Activated T-cell treated with anti-CD3 and anti-CD28 coated beads, Interleukin-2, amount 50 U/mL, for 72 hours (primary cell): ENCODE data around the gene TBC1D2B. TPM values are rescaled to one million over a fixed set of nuclear protein-coding genes. Genes with fewer than 3 reads are reported as not detected.

Experiments used
- ATAC-seq, 2 donors: fragments of 150-1000 bp; cut with Tn5 transposase; replicated peaks in 1 of 2; 2 replicates each; pipeline ENCODE4 v1.10.0; 2021; ENCODE audit warnings: moderate library complexity in 2 of 2, mild to moderate bottlenecking in 1 of 2
- DNase-seq, 2 donors: peaks; one replicate each; pipeline ENCODE4 v3.0.0; 2021 to 2022; ENCODE audit warnings: mixed read lengths in 1 of 2
- H3K27ac Mint-ChIP-seq: one replicate; pipeline ENCODE4 v1.8.0; 2022; ENCODE audit warnings: mild to moderate bottlenecking, moderate library complexity, mixed read lengths
- H3K27me3 Mint-ChIP-seq: one replicate; pipeline ENCODE4 v1.8.0; 2022; ENCODE audit warnings: low read depth, mixed read lengths
- H3K36me3 Mint-ChIP-seq, 2 donors: one replicate each; pipeline ENCODE4 v1.8.0; 2022; ENCODE audit warnings: mixed read lengths in 2 of 2, mild to moderate bottlenecking in 1 of 2; ENCODE audit not compliant: insufficient read depth in 2 of 2
- H3K4me1 Mint-ChIP-seq: one replicate; pipeline ENCODE4 v1.8.0; 2022; ENCODE audit warnings: low read depth, mixed read lengths
- H3K4me3 Mint-ChIP-seq, 2 donors: one replicate each; pipeline ENCODE4 v1.8.0; 2022; ENCODE audit warnings: mild to moderate bottlenecking in 2 of 2, mixed read lengths in 2 of 2, moderate library complexity in 2 of 2
- H3K9me3 Mint-ChIP-seq, 2 donors: one replicate each; pipeline ENCODE4 v1.8.0; 2022; ENCODE audit warnings: mixed read lengths in 2 of 2
- total RNA-seq, 2 donors: library from RNA; stranded (reverse); gene quantifications; one replicate each; pipeline ENCODE4 v1.2.3, GENCODE V29; 2022

Gene TBC1D2B
- total RNA-seq, 2 donors from 2014 or later: 67.8 to 75.0 TPM

- no peak for DNase-seq
- ATAC-seq: no peak
- Mint-ChIP-seq H3K4me3 (no peak overlapping the region), H3K4me1 (peaks cover 14% of the 10 kb centered on the region), H3K9me3 (no peaks in the 10 kb centered on the region), H3K36me3 (peaks cover 7 to 14% of the 10 kb centered on the region in 2 donors), H3K27ac (no peak overlapping the region), H3K27me3 (no peaks in the 10 kb centered on the region)
Observed at GRCh38 chr15:78021761-78022160, 55.8 kb downstream of the TBC1D2B start.

GRCh38 chr15:78020007-78020406 lies 57.5 kb downstream of the TBC1D2B start:
- Mint-ChIP-seq H3K4me3 (no peak overlapping the region), H3K9me3 (no peaks in the 10 kb centered on the region), H3K36me3 (peaks cover 11 to 12% of the 10 kb centered on the region in 2 donors), H3K27ac (no peak overlapping the region), H3K4me1 (peaks cover 14% of the 10 kb centered on the region), H3K27me3 (no peaks in the 10 kb centered on the region)
- DNase-seq (no peak), ATAC-seq (no peak)

GRCh38 chr15:78018946-78019644 lies 58.4 kb downstream of the TBC1D2B start:
- H3K27ac Mint-ChIP-seq: peak overlapping the region; percentile 69
- H3K9me3 Mint-ChIP-seq: no peaks in the 10 kb centered on the region
- DNase-seq (no peak), ATAC-seq (peak; percentile 48 to 54)
- peaks cover 12% of the 10 kb centered on the region in 2 donors for H3K36me3 Mint-ChIP-seq
- H3K4me1 Mint-ChIP-seq: peaks cover 14% of the 10 kb centered on the region
- H3K27me3 Mint-ChIP-seq: no peaks in the 10 kb centered on the region
- H3K4me3 Mint-ChIP-seq: peak overlapping the region; percentile 31 to 60

- Mint-ChIP-seq H3K36me3 (peaks cover 10 to 12% of the 10 kb centered on the region in 2 donors), H3K4me3 (peak overlapping the region in 1 of 2 donors; percentile 60), H3K4me1 (peaks cover 14% of the 10 kb centered on the region), H3K27ac (peak overlapping the region; percentile 29), H3K9me3 (no peaks in the 10 kb centered on the region), H3K27me3 (no peaks in the 10 kb centered on the region)
- DNase-seq: no peak
- no peak for ATAC-seq
Observed at GRCh38 chr15:78018445-78018844, 59.1 kb downstream of the TBC1D2B start.

GRCh38 chr15:78016860-78017259 lies 60.7 kb downstream of the TBC1D2B start:
- H3K36me3 Mint-ChIP-seq: peaks cover 12 to 15% of the 10 kb centered on the region in 2 donors
- ATAC-seq: no peak
- no peak for DNase-seq
- no peak overlapping the region for H3K4me3 Mint-ChIP-seq
- no peak overlapping the region for H3K27ac Mint-ChIP-seq
- H3K4me1 Mint-ChIP-seq: peaks cover 14% of the 10 kb centered on the region
- H3K27me3 Mint-ChIP-seq: no peaks in the 10 kb centered on the region
- H3K9me3 Mint-ChIP-seq: no peaks in the 10 kb centered on the region

GRCh38 chr15:78012643-78013077 lies 64.9 kb downstream of the TBC1D2B start:
- peaks cover 9 to 24% of the 10 kb centered on the region in 2 donors for H3K36me3 Mint-ChIP-seq
- no peak for DNase-seq
- ATAC-seq: no peak
- H3K27me3 Mint-ChIP-seq: no peaks in the 10 kb centered on the region
- no peaks in the 10 kb centered on the region for H3K9me3 Mint-ChIP-seq
- peak overlapping the region; percentile 24 for H3K27ac Mint-ChIP-seq
- H3K4me1 Mint-ChIP-seq: peaks cover 5% of the 10 kb centered on the region
- H3K4me3 Mint-ChIP-seq: no peak overlapping the region

GRCh38 chr15:78010067-78010466 lies 67.4 kb downstream of the TBC1D2B start:
- no peak for ATAC-seq
- H3K27me3 Mint-ChIP-seq: no peaks in the 10 kb centered on the region
- peak overlapping the region; percentile 26 for H3K27ac Mint-ChIP-seq
- peaks cover 2 to 33% of the 10 kb centered on the region in 2 donors for H3K36me3 Mint-ChIP-seq
- H3K9me3 Mint-ChIP-seq: no peaks in the 10 kb centered on the region
- DNase-seq: no peak
- no peak overlapping the region for H3K4me3 Mint-ChIP-seq
- H3K4me1 Mint-ChIP-seq: peaks cover 14% of the 10 kb centered on the region

- peaks cover 2 to 28% of the 10 kb centered on the region in 2 donors for H3K36me3 Mint-ChIP-seq
- no peaks in the 10 kb centered on the region for H3K9me3 Mint-ChIP-seq
- DNase-seq (no peak), ATAC-seq (no peak)
- peaks cover 25% of the 10 kb centered on the region for H3K4me1 Mint-ChIP-seq
- H3K27me3 Mint-ChIP-seq: no peaks in the 10 kb centered on the region
- peak overlapping the region; percentile 47 for H3K27ac Mint-ChIP-seq
- no peak overlapping the region for H3K4me3 Mint-ChIP-seq
Observed at GRCh38 chr15:78007964-78008886, 69.3 kb downstream of the TBC1D2B start.

GRCh38 chr15:78007211-78007931 lies 70.1 kb downstream of the TBC1D2B start:
- ATAC-seq (no peak), DNase-seq (no peak)
- no peaks in the 10 kb centered on the region for H3K9me3 Mint-ChIP-seq
- no peaks in the 10 kb centered on the region for H3K27me3 Mint-ChIP-seq
- H3K4me1 Mint-ChIP-seq: peaks cover 25% of the 10 kb centered on the region
- H3K36me3 Mint-ChIP-seq: peaks cover 2 to 30% of the 10 kb centered on the region in 2 donors
- peak overlapping the region; percentile 47 for H3K27ac Mint-ChIP-seq
- no peak overlapping the region for H3K4me3 Mint-ChIP-seq

- no peak overlapping the region for H3K4me3 Mint-ChIP-seq
- DNase-seq: no peak
- no peaks in the 10 kb centered on the region for H3K9me3 Mint-ChIP-seq
- no peak for ATAC-seq
- no peaks in the 10 kb centered on the region for H3K27me3 Mint-ChIP-seq
- peaks cover 25% of the 10 kb centered on the region for H3K4me1 Mint-ChIP-seq
- H3K27ac Mint-ChIP-seq: no peak overlapping the region
- H3K36me3 Mint-ChIP-seq: peaks cover 2 to 30% of the 10 kb centered on the region in 2 donors
Observed at GRCh38 chr15:78006567-78007205, 70.8 kb downstream of the TBC1D2B start.

GRCh38 chr15:78004919-78005634 lies 72.4 kb downstream of the TBC1D2B start:
- Mint-ChIP-seq H3K9me3 (no peaks in the 10 kb centered on the region), H3K27me3 (no peaks in the 10 kb centered on the region), H3K27ac (peak overlapping the region; percentile 92), H3K4me1 (peaks cover 30% of the 10 kb centered on the region), H3K36me3 (peaks cover 0 to 28% of the 10 kb centered on the region in 2 donors), H3K4me3 (no peak overlapping the region)
- no peak for ATAC-seq
- DNase-seq: no peak

- H3K27ac Mint-ChIP-seq: peak overlapping the region; percentile 92
- DNase-seq (peak in 1 of 2 donors; percentile 23), ATAC-seq (peak in 1 of 2 donors; percentile 54)
- no peaks in the 10 kb centered on the region for H3K9me3 Mint-ChIP-seq
- no peak overlapping the region for H3K4me3 Mint-ChIP-seq
- peaks cover 30% of the 10 kb centered on the region for H3K4me1 Mint-ChIP-seq
- peaks cover 0 to 27% of the 10 kb centered on the region in 2 donors for H3K36me3 Mint-ChIP-seq
- no peaks in the 10 kb centered on the region for H3K27me3 Mint-ChIP-seq
Observed at GRCh38 chr15:78004222-78004727, 73.2 kb downstream of the TBC1D2B start.
